Stimulated activated CD8-positive, alpha-beta memory T cell treated with anti-CD3 and anti-CD28 coated beads, Interleukin-2, amount 100 ng/mL, for 1 hour (primary cell): ENCODE results near the gene CDH13.

Experiments used
- DNase-seq, 2 donors: peaks; one replicate each; pipeline ENCODE4 v3.0.0-alpha.2; 2020; ENCODE audit warnings: low read depth in 2 of 2

Gene CDH13

GRCh38 chr16:83418565-83418964 lies 791.8 kb downstream of the CDH13 start:
- DNase-seq, result no peak

DNA sequence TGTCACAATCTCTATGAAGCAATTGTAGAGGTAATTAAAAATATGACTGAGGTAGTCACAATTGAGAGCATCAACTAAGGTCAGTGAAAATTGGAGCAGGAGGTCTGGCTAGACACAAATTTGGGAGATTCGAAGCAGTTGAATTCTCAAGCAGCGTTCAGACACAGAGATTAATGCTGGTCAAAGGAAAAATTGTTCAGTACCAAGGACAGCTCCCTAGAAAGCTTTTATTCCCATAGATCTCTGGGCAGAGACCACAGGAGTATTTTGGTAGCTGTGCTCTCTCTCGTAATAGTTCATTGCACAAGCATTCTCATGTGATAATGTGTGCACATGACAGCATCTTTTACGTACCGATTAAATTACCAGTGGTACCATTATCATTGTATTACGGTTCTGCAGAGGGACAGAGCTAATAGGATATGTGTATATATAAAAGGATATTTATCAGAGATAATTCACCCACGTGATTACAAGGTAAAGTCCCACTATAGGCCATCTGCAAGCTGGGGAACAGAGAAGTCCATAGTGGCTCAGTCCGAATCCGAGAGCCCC lies 793.5 kb downstream of the CDH13 start:
- no peak for DNase-seq

- no peak for DNase-seq
These were observed 806.4 kb downstream of the CDH13 start for GRCh38 chr16:83433201-83433600.

DNA sequence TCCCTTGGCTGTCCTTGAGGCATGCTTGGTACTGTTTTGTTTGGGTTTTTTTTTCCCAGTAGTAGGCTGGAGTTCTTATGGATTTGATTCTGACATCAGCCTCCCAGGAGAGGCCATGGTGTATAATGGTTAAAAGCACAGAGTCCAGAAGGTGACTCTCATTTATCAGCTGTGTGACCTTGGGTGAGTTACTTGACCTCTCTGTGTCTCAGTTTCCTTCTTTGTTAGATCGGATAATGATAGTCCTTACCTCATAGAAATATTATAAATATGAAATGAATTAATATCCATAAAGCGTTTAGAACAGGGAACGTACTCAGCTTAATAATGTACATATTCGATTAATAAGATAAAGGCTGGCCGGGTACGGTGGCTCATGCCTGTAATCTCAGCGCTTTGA lies 810.3 kb downstream of the CDH13 start:
- no peak for DNase-seq

GRCh38 chr16:83438326-83438725 lies 811.6 kb downstream of the CDH13 start:
- DNase-seq, result no peak

DNA sequence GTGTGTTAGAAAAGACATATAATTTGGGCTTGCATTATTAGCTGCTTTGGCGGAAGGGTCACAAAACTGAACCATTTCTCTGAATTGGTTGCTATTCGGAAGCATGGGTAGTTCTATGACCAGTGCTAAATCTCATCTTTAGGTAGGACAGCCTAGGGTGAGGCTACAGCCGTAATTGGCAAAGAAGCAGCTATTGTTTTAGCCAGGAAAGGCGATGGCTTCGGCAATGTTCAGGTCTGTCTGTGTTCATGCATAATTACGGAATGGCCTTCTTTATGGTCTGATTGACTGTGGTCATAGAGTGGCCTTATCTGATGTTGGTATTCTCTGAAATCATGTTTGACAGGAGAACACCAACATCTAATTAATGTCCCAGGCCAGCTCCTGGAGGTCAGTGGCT lies 812.6 kb downstream of the CDH13 start:
- no peak for DNase-seq

DNA sequence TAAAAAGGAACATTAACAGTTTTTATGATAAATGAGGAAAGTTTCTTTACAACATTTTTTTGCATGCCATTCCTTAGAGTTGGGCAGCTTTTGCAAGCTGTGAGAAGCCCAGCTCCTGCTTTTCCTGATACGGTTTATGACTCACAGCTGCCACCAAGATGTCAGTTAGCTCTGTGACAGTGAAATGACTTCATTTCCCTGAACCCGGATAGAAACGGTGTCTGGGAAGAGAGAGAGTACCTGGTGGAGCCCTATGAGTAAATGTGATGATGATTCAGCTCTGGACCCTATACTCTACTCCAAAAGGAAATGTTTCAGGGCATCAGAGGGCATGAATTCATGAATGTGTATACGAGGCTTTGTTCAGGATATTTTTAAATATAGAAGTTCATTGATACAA lies 814.7 kb downstream of the CDH13 start:
- no peak for DNase-seq

- no peak for DNase-seq
These were observed 817.2 kb downstream of the CDH13 start for GRCh38 chr16:83443972-83444371.

- DNase-seq, result no peak
These were observed 820.8 kb downstream of the CDH13 start for GRCh38 chr16:83447560-83447959.

- DNase-seq, result no peak
These were observed 823.1 kb downstream of the CDH13 start for GRCh38 chr16:83449861-83450260.

DNA sequence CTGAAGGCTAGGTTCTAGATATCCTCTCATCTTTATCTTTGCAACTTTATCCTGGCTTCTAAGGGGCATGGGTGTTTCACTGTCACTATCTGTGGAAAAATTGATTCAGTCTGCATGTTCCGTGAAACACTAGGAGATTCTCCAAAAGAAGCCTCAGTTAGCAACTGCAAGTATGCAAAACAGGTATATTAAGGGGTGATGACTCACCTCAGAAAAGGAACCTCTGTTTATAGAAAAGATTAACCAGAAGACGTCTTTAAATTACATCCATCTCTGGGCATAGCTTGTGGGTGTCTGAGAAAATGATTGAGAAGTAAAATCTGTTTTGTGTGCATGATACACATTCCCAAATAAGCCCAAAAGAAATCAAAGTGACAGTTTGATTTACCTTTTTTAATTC lies 827.2 kb downstream of the CDH13 start:
- DNase-seq, result no peak

- DNase-seq, result no peak
These were observed 828.9 kb downstream of the CDH13 start for GRCh38 chr16:83455716-83456115.

GRCh38 chr16:83456934-83457333 lies 830.2 kb downstream of the CDH13 start:
- DNase-seq, result no peak

- no peak for DNase-seq
These were observed 831.8 kb downstream of the CDH13 start for GRCh38 chr16:83458612-83459011.

DNA sequence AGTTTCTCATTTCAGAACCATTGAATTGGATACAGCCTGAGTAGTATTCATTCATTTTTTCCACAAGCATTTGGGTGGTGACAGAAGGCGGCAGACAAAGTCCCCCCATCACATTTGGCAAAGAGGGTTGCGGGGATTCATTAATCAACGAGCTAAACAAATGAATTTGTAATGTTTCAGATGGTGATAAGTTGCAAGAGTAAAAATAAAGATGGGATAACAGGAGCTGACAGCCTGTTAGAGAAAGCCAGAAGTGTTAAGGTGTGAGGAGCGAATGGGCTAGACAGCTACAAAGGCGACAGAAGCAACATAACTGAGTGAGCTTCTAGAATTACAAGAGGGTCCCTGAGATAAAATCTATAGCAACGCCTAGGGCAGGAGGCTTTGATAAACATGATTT lies 838.2 kb downstream of the CDH13 start:
- DNase-seq, result no peak

- no peak for DNase-seq
These were observed 843.6 kb downstream of the CDH13 start for GRCh38 chr16:83470416-83470815.

DNA sequence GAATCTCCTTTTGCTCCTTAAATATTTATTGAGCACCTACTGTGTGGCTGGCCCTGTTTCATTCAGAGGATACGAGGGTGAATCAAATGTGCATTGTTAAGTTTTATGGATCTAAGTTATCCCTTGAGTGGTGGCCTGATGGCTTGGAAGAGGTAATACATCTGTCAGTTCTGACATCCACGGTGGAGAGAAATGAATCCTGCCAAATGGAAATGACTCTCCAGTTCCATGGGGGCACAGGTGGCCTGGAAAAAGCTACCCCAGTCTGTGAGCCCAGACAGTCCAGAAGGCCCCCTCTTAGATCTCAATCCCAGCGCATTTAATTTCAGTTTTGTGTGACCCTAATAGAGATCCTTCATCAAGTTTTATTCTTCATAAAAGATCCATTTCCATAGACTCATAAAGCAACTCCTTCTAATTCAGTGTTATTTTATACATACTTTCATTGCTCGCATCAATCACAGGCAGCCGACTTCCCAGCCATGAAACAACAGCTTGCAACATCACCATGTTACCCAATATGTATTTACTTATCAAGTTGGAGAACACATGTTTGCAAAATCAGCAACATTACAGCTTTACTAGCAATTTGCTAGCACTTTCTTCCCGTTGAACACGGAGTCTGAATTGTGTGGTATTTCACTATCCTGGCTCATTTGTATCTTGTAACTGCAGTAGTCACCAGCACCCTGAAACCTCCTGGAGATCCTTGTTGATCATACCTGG lies 846.2 kb downstream of the CDH13 start:
- no peak for DNase-seq

DNA sequence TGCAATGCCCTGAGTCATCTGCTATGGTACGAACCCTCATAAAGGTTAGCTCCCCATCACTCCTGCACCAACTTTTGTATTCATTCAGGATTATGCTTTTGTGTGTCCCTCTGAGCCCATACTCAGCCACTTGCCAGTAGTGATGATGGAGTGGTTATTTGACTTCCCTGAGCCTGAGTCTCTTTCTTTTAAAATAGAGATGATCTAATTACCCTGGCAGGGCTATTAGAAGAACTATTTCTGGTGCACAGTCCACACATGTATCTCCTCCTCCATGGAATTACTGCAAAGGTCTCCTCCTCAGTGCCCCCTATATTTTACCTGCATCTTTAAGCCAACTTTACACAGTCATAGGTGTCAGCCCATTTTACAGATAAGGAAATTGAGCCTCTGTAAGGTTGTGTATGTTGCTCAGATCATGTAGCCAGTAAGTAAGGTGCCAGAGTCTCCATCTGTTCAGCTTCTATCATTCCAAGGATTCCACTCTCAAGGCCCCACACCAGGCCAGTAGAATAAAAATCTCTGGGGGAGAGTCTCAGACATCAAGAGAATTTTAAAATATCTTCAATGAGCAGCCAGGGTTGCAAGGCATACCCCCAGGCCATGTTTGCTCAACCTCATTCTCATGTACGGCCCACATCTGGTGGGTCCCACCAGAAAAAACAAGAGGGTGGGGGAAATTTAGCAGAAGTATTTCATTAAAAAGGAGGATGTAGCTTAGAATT lies 847.3 kb downstream of the CDH13 start:
- DNase-seq, result no peak

DNA sequence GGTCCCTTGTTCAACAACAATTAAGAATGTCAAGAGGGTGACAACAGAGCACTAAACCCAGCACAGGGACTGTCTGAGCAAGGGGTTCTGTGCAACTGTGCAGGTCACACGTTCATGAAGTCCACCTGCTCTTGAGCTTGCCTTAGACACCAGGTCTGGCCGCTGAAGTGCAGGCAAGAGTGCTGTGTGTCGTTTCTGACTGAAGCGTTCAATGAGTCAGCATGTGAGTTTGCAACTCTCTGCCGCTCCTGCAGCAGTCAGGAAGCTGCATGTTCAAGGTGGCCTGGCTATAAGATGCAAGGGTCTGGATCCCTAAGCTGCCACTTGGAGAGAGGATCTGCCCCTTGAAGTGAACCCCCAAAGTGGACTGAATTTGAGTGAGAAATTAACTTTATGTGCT lies 848.3 kb downstream of the CDH13 start:
- DNase-seq, result no peak

GRCh38 chr16:83481589-83481988 lies 854.8 kb downstream of the CDH13 start:
- DNase-seq, result no peak

- no peak for DNase-seq
These were observed 855.9 kb downstream of the CDH13 start for GRCh38 chr16:83482545-83483162.

DNA sequence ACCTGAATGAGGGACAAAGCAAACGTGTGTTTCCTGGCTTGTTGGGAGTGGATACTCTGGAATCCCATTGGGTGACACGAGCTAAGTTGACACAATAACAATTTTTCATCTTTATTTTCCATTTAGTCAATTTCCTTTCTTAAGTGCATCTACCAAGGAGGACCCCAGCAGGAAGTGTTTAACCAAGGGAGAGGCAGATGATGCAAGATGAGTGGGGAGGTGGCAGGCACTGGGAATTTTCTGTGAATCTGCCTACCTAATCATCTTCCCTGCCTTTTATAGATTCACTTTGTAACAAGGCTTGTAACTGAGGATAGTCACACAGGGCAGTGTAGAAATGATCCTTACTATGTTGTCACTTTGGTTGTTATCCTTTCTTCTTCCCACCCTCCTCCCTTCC lies 863.3 kb downstream of the CDH13 start:
- DNase-seq, result no peak

- no peak for DNase-seq
These were observed 867.7 kb downstream of the CDH13 start for GRCh38 chr16:83494459-83494858.
